SK-N-MC (cell line): ENCODE results near the gene NXF1.
A peak's percentile ranks its signal among the peaks of the same experiment; 100 is the strongest.
"Not testable (repeated sequence)": the region's sequence is repeated elsewhere in the genome, so short reads cannot be mapped to it uniquely, and the experiment has no call there.

Source experiments
- DNase-seq: peaks from one replicate; pipeline ENCODE4 v3.0.0-alpha.2; 2011; ENCODE audit warnings: low read depth, low spot score
- H3K27ac ChIP-seq: fragments of 200-600 bp; sonication (generic); 2 replicates; pipeline ENCODE4 v1.5.1; 2016; ENCODE audit warnings: mixed run types
- H3K36me3 ChIP-seq: fragments of 200-600 bp; sonication (generic); 2 replicates; pipeline ENCODE4 v1.6.1; 2017; ENCODE audit warnings: antibody characterized with exemption, low read length, mixed read lengths; ENCODE audit not compliant: insufficient read depth
- H3K4me3 ChIP-seq: fragments of 200-600 bp; sonication (generic); 2 replicates; pipeline ENCODE4 v1.5.1; 2016
- H3K9ac ChIP-seq: fragments of 200-600 bp; sonication (generic); 2 replicates; pipeline ENCODE4 v1.8.0; 2017; ENCODE audit warnings: mixed run types, mixed read lengths; ENCODE audit not compliant: insufficient read length
- H3K9me3 ChIP-seq: fragments of 200-600 bp; sonication (generic); 2 replicates; pipeline ENCODE4 v1.6.1; 2017; ENCODE audit warnings: low read depth, mild to moderate bottlenecking, antibody characterized with exemption, low read length, moderate library complexity, mixed read lengths
- EZH2 ChIP-seq: fragments of 200-600 bp; sonication (generic); IDR thresholded peaks from one replicate; pipeline ENCODE4 v1.6.1; 2017; ENCODE audit warnings: antibody characterized with exemption
- FOXP2 ChIP-seq: optimal IDR thresholded peaks from 2 replicates; pipeline ENCODE3; 2011; ENCODE audit warnings: mild to moderate bottlenecking, moderate library complexity; ENCODE audit not compliant: insufficient read depth; ENCODE audit errors: extremely low read length, control extremely low read depth
- POLR2AphosphoS5 ChIP-seq: IDR thresholded peaks from 2 replicates; pipeline ENCODE4 v1.6.1; 2012; ENCODE audit warnings: mild to moderate bottlenecking, low read depth, low read length, borderline replicate concordance

NXF1 gene

DNA sequence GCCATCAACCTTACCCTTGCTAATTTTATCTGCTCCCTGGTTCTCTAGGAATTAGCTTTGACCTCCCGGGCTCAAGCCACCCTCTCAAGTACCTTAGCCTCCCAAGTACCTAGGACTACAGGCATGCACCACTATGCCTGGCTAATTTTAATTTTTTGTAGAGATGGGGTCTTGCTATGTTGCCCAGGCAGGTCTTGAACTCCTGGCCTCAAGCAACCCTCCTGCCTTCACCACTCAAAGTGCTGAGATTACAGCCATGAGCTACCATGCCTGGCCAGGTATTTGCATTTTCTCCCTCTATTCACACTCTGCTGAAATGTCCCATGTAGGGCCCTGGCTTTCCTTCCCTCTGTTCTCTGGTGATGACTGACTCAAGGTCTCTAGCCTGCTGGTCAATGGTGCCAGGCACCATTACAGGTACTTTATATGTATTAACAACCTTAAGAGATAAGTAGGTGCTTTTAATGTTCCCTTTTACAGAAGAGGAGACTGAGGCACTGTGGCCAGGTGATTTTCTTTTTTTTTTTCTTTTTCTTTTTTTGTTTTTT is 42.6 kb upstream of the NXF1 start:
- H3K27ac ChIP-seq: no peak overlapping the region
- H3K9ac ChIP-seq: no peak overlapping the region
- H3K9me3 ChIP-seq: no peaks in the 10 kb centered on the region
- H3K4me3 ChIP-seq: no peak overlapping the region
- TF ChIP-seq EZH2: no peak
- no peak for TF ChIP-seq POLR2AphosphoS5
- TF ChIP-seq FOXP2: no peak
- DNase-seq: no peak
- peaks cover 16% of the 10 kb centered on the region for H3K36me3 ChIP-seq

DNA sequence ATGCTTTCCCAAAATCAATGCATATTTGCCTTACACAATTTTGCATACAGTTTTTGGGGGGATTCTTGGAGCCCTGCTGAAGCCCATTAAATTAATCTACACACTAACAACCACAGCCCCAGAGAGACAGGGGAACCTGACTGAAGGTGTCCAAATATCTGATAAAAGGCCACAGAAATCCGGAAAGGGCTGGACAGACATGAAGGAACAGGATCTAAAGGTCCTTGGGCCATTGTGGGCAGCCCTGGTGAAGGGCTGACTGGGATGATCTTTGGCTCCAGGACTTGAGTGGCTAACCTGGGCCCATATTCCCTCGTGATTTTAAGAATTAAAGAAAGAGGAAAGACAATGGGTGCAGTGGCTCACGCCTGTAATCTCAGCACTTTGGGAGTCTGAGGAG is 40.9 kb upstream of the NXF1 start:
- Histone ChIP-seq H3K4me3 (no peak overlapping the region), H3K9ac (no peak overlapping the region), H3K9me3 (no peaks in the 10 kb centered on the region), H3K36me3 (no peaks in the 10 kb centered on the region), H3K27ac (no peak overlapping the region)
- TF ChIP-seq EZH2 (no peak), POLR2AphosphoS5 (no peak), FOXP2 (no peak)
- no peak for DNase-seq

DNA sequence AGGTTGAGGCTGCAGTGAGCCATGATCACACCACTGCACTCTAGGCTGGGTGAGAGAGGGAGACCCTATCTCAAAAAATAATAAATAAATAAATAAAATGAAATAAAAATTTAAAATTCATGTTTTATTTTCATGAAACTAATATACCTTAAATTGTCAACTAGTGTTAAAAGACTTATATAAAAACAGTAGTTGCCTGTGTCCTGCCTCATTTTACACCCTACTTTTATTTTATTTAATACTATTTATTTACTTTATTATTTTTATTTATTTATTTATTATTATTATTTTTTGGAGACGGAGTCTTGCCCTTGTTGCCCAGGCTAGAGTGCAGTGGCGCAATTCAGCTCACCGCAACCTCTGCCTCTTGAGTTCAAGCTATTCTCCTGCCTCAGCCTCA is 38.9 kb upstream of the NXF1 start:
- Histone ChIP-seq H3K9ac (no peak overlapping the region), H3K36me3 (no peaks in the 10 kb centered on the region), H3K4me3 (no peak overlapping the region), H3K27ac (no peak overlapping the region), H3K9me3 (no peaks in the 10 kb centered on the region)
- DNase-seq: no peak
- TF ChIP-seq POLR2AphosphoS5: no peak
- no peak for TF ChIP-seq FOXP2
- no peak for TF ChIP-seq EZH2

DNA sequence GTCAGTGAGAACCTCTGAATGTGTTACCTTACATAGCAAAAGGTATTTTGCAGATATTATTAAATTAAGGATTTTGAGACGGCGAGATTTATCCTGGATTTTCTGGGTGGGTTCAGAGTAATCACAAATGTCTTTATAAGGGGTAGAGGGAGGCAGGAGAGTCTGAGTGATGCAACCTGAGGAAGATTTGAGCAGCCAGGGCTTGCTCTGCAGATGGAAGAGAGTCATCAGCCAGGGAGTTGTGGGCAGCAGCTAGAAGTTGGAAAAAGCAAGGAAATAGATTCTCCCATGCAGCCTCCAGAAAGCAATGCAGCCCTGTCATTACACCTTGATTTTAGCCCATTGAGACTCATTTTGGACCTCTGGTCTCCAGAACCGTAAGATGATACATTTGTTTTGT is 38.2 kb upstream of the NXF1 start:
- no peaks in the 10 kb centered on the region for H3K9me3 ChIP-seq
- peak overlapping the region; percentile 20 for H3K9ac ChIP-seq
- H3K4me3 ChIP-seq: no peak overlapping the region
- peak overlapping the region; percentile 100 for H3K27ac ChIP-seq
- no peak for DNase-seq
- TF ChIP-seq POLR2AphosphoS5 (no peak), EZH2 (no peak), FOXP2 (no peak)
- no peaks in the 10 kb centered on the region for H3K36me3 ChIP-seq

DNA sequence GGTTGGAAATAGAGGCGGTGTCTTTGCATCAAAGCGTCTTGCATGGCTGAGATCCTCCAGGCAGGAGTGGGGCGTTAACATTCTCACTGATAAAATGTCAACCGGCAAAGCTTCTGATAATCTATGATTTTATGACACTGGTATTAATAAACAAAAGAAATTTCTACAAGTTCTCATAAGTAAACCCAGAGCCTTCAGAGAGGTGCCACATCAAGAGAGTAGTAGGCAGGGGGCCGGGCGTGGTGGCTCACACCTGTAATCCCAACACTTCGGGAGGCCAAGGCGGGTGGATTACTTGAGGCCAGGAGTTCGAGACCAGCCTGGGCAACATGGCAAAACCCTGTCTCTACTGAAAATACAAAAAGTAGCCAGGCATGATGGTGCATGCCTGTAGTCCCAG is 37.7 kb upstream of the NXF1 start:
- not testable (repeated sequence) for H3K4me3 ChIP-seq, H3K36me3 ChIP-seq, DNase-seq, H3K9me3 ChIP-seq
- peak overlapping the region; percentile 100 for H3K27ac ChIP-seq
- peak overlapping the region; percentile 93 for H3K9ac ChIP-seq

DNA sequence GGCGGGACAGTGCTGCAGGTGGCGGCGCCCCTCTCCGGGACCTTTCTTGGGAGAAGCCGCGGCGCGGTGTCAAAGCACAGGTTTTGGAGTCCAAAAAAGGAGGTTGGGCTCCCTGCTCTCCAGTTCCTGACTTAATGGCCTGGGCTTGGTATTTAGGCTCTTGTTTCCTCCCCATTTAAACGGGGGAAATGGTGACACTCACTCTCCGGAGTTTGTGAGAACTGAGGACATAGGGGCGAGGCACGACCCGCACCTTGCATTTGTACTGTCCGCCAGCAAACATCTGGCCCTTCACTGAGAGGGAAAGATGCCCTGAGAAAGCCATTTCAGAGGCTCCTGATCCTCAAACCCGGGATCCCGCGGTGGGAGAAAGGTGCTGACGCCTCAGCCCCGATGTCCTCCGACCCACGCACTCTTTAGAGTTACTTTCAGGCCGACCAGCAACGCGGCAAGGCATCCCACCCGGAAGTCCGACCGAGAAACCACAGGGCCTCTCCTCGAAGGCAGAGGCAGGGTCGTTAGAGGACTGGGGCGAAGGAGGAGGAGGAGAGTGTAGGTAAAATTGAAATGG is 37.0 kb upstream of the NXF1 start:
- Histone ChIP-seq H3K36me3 (peaks cover 9% of the 10 kb centered on the region; the same call in 1 of the 2 replicates), H3K9me3 (no peaks in the 10 kb centered on the region), H3K27ac (peak overlapping the region; percentile 100), H3K4me3 (peak overlapping the region; percentile 78), H3K9ac (peak overlapping the region; percentile 93)
- TF ChIP-seq FOXP2 (no peak), POLR2AphosphoS5 (no peak), EZH2 (no peak)
- no peak for DNase-seq

DNA sequence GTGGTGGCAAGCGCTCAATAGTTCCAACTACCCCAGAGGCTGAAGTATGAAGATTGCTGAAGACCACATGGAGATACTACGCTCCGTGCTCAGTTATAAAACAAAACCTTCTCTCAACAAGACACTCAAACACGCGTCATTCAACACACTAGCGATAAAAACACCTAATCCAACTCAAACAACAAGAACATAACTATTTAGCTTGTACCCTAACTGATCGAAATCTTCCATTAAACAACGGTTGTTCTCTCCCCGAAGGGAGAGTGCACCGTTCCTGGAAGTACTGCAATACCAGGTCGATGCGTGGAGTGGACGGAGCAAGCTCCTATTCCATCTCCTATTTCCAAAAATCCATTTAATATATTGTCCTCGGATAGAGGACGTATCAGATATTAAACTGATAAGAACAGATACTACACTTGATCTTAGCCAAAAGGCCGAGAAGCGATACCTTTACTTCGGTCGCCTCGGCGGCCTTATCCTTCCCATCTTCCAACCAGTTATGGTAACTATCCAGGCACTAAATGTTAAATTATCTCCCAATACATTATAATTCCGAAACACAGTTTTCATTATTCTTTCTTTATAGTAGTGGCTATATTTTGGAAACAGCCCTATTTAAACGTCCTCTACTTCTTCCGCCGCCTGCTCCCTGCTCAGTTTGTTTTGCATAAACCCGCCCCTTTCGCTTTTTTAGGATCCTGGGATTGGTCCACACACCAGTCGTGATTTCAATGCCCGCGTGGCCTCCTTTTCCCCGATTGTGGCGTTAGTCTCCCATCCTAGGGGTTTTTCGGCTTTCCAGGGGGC is 36.3 kb upstream of the NXF1 start:
- Histone ChIP-seq H3K27ac (peak overlapping the region; percentile 100), H3K9ac (peak overlapping the region; percentile 93), H3K36me3 (peaks cover 15% of the 10 kb centered on the region; the same call in 1 of the 2 replicates), H3K9me3 (no peaks in the 10 kb centered on the region), H3K4me3 (peak overlapping the region; percentile 79)
- DNase-seq: peak; percentile 100
- TF ChIP-seq POLR2AphosphoS5 (peak; percentile 100), EZH2 (no peak)

DNA sequence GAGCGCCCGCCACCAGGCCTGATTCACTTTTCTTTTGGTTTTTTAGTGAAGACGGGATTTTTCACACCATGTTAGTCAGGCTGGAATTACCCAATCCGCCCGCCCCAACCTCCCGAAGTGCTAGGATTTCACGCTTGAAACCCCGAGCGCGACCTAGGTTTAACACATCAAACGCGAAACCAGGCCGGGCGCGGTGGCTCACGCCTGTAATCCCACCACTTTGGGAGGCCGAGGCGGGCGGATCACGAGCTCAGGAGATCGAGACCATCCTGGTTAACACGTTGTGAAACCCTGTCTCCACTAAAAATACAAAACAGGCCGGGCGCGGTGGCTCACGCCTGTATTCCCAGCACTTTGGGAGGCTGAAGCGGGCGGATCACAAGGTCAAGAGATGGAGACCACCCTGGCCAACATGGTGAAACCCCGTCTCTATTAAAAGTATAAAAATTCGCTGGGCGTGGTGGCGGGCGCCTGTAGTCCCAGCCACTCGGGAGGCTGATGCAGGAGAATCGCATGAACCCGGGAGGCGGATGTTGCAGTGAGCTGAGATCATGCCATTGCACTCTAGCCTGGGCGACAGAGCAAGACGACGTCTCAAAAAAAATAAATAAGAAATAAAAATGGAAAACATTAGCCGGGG is 35.6 kb upstream of the NXF1 start:
- not testable (repeated sequence) for H3K9me3 ChIP-seq, DNase-seq
- peak overlapping the region; percentile 95 for H3K27ac ChIP-seq

More for the DNA sequence above, 35.6 kb upstream of the NXF1 start:
- Histone ChIP-seq H3K9ac (peak overlapping the region; percentile 97), H3K4me3 (peak overlapping the region; percentile 79), H3K36me3 (peaks cover 23% of the 10 kb centered on the region; the same call in 1 of the 2 replicates)
